SK-N-SH (cell line): ENCODE data around the gene PCYT2. TPM values are rescaled to one million over a fixed set of nuclear protein-coding genes. Genes with fewer than 3 reads are reported as not detected.

ENCODE experiments used
- CTCF ChIA-PET: fragments of 300-600, 350-600 bp; formaldehyde crosslinking; extraction: SDS; loops from one replicate; lab custom pipeline; 2021; lab: Yijun Ruan, JAX
- POLR2A ChIA-PET: fragments of 350-600 bp; sonication (Branson Sonifier 250); formaldehyde crosslinking; extraction: SDS; loops from one replicate; lab custom pipeline; 2020; ENCODE audit warnings: antibody characterized with exemption, inconsistent platforms; lab: Yijun Ruan, JAX
- DNase-seq: peaks from one replicate; pipeline ENCODE4 v3.0.0; 2012
- H2AFZ ChIP-seq: fragments of 200-600 bp; sonication (generic); 2 replicates; pipeline ENCODE4 v1.8.1; 2016; ENCODE audit warnings: antibody characterized with exemption, mild to moderate bottlenecking, low read depth
- H3F3A ChIP-seq: fragments of 200-600 bp; sonication (generic); replicated peaks from 2 replicates; pipeline ENCODE3; 2016; ENCODE audit warnings: antibody characterized with exemption, mild to moderate bottlenecking; ENCODE audit not compliant: insufficient read depth
- H3K27ac ChIP-seq, 2 experiments: fragments of 200-500 bp in 1 of 2; fragments of 200-600 bp in 1 of 2; sonication (Bioruptor generic) in 1 of 2; sonication (generic), shearing (Covaris generic) in 1 of 2; 2 replicates each; pipeline versions ENCODE4 v1.5.1 to v1.6.1; 2014 to 2016; ENCODE audit warnings: low read depth in 2 of 2, inconsistent platforms in 1 of 2, low read length in 1 of 2, mild to moderate bottlenecking in 1 of 2, mixed read lengths in 1 of 2
- H3K27me3 ChIP-seq: fragments of 200-600 bp; sonication (generic), shearing (Covaris generic); 2 replicates; pipeline ENCODE4 v1.6.1; 2016; ENCODE audit warnings: mixed run types; ENCODE audit not compliant: insufficient read depth
- H3K36me3 ChIP-seq, 2 experiments: fragments of 200-500 bp in 1 of 2; fragments of 200-600 bp in 1 of 2; sonication (Bioruptor generic) in 1 of 2; sonication (generic) in 1 of 2; replicated peaks in 1 of 2; 2 replicates each; pipeline versions ENCODE3 to v1.5.1; 2014 to 2016; ENCODE audit warnings: low read length in 1 of 2, mild to moderate bottlenecking in 1 of 2; ENCODE audit not compliant: insufficient read depth in 2 of 2, control insufficient read depth in 1 of 2
- H3K4me1 ChIP-seq, 2 experiments: fragments of 200-500 bp in 1 of 2; fragments of 200-600 bp in 1 of 2; sonication (Bioruptor generic) in 1 of 2; sonication (generic), shearing (Covaris generic) in 1 of 2; 2 replicates each; pipeline versions ENCODE4 v1.5.1 to v1.6.1; 2014 to 2016; ENCODE audit warnings: low read depth in 1 of 2, low read length in 1 of 2, mixed run types in 1 of 2; ENCODE audit not compliant: insufficient read depth in 2 of 2, control insufficient read depth in 1 of 2
- H3K4me2 ChIP-seq: fragments of 200-600 bp; sonication (generic), shearing (Covaris generic); 2 replicates; pipeline ENCODE4 v1.6.1; 2017; ENCODE audit warnings: mixed run types
- H3K4me3 ChIP-seq, 2 experiments: fragments of 200-500 bp in 1 of 2; fragments of 200-600 bp in 1 of 2; sonication (Bioruptor generic) in 1 of 2; sonication (generic), shearing (Covaris generic) in 1 of 2; 2 replicates each; pipeline versions ENCODE4 v1.5.1 to v1.8.1; 2014 to 2016; ENCODE audit warnings: low read depth in 2 of 2, inconsistent platforms in 1 of 2, low read length in 1 of 2, mild to moderate bottlenecking in 1 of 2, mixed read lengths in 1 of 2, moderate library complexity in 1 of 2
- H3K79me2 ChIP-seq: fragments of 200-600 bp; sonication (generic); 2 replicates; pipeline ENCODE4 v1.8.1; 2017; ENCODE audit warnings: mild to moderate bottlenecking; ENCODE audit not compliant: insufficient read depth
- H3K9ac ChIP-seq: fragments of 200-600 bp; sonication (generic); 2 replicates; pipeline ENCODE4 v1.6.1; 2017; ENCODE audit warnings: mixed run types
- H3K9me2 ChIP-seq: fragments of 200-600 bp; sonication (generic); 2 replicates; pipeline ENCODE4 v1.6.1; 2017; ENCODE audit warnings: mixed run types
- H3K9me3 ChIP-seq: fragments of 200-600 bp; sonication (generic); 2 replicates; pipeline ENCODE4 v1.6.1; 2017; ENCODE audit warnings: mixed run types, mild to moderate bottlenecking, moderate library complexity
- H4K20me1 ChIP-seq: fragments of 200-600 bp; sonication (generic); 2 replicates; pipeline ENCODE4 v1.6.1; 2017; ENCODE audit warnings: mild to moderate bottlenecking, mixed run types; ENCODE audit not compliant: insufficient read depth
- CHD2 ChIP-seq: fragments of 150-350 bp; IDR thresholded peaks from 2 replicates; pipeline ENCODE4 v1.6.1; 2018; ENCODE audit warnings: low read length; ENCODE audit not compliant: partially characterized antibody
- CTCF ChIP-seq: fragments of 200-600 bp; sonication (generic); IDR thresholded peaks from 2 replicates; pipeline ENCODE4 v1.6.1; 2017; ENCODE audit warnings: antibody characterized with exemption, mild to moderate bottlenecking, moderate library complexity
- ELF1 ChIP-seq: IDR thresholded peaks from 2 replicates; pipeline ENCODE4 v1.4.0; 2012
- FOSL2 ChIP-seq: IDR thresholded peaks from 2 replicates; pipeline ENCODE4 v1.4.0; 2012; ENCODE audit warnings: low read depth, mild to moderate bottlenecking, moderate library complexity, borderline replicate concordance
- JUND ChIP-seq: IDR thresholded peaks from 2 replicates; pipeline ENCODE4 v1.4.0; 2012
- NFIC ChIP-seq: IDR thresholded peaks from 2 replicates; pipeline ENCODE4 v1.4.0; 2012; ENCODE audit warnings: borderline replicate concordance
- POLR2AphosphoS5 ChIP-seq: IDR thresholded peaks from 2 replicates; pipeline ENCODE4 v1.6.1; 2012; ENCODE audit warnings: low read depth, low read length
- REST ChIP-seq: IDR thresholded peaks from 2 replicates; pipeline ENCODE4 v1.6.1; 2012; ENCODE audit warnings: mild to moderate bottlenecking, low read depth, low read length, moderate library complexity
- RFX5 ChIP-seq: IDR thresholded peaks from 2 replicates; pipeline ENCODE4 v1.6.1; 2012; ENCODE audit warnings: mild to moderate bottlenecking, improper control_type of control experiment, low read length
- TCF12 ChIP-seq: IDR thresholded peaks from 2 replicates; pipeline ENCODE4 v1.4.0; 2012
- YY1 ChIP-seq: IDR thresholded peaks from 2 replicates; pipeline ENCODE4 v1.4.0; 2012; ENCODE audit warnings: low read depth, mild to moderate bottlenecking
- WGBS: methylation state at CpG from one replicate; pipeline ENCODE4 v1.1.6; 2017; ENCODE audit warnings: low lambda C conversion rate; 5-methylcytosine and 5-hydroxymethylcytosine counted together
- polyA plus RNA-seq, 3 experiments: library from polyadenylated mRNA; depleted of rRNA; stranded (reverse); fragments of >200 nt; gene quantifications; 2 replicates each; pipeline ENCODE4 v1.2.3, GENCODE V29; 2012
- TF ChIP-seq, protein P1 (sequence below): IDR thresholded peaks from 2 replicates; pipeline ENCODE4; 2012
- TF ChIP-seq, protein P2 (sequence below): IDR thresholded peaks from 2 replicates; pipeline ENCODE4 v1.4.0; 2012; ENCODE audit warnings: low read depth, borderline replicate concordance

Gene PCYT2
- polyA plus RNA-seq, 1 of the 3 experiments (the other 2 are of a cell fraction), result 46.2 TPM

- H3F3A ChIP-seq, result peaks cover 43% of the 10 kb centered on the region
- 60% methylated on average over 18 of the region's 19 CpGs for WGBS
- TF ChIP-seq JUND (no peak), FOSL2 (peak; percentile 34; the same call in 1 of the 2 replicates), ELF1 (no peak), CTCF (no peak), YY1 (no peak)
- ChIA-PET CTCF (interaction anchor here (1.7 kb wide), 1 partner anchor 29 kb away, joined by 8 read pairs; no protein-coding TSS in a partner anchor), POLR2A (interaction anchor here (0.9 kb wide), 1 partner anchor 29 kb away, joined by 3 read pairs; no protein-coding TSS in a partner anchor)
- H3K79me2 ChIP-seq, result peaks cover 29% of the 10 kb centered on the region
- H3K36me3 ChIP-seq, result peaks cover 31 to 33% of the 10 kb centered on the region in 2 experiments
- H3K9me2 ChIP-seq, result no peaks in the 10 kb centered on the region
- no peaks in the 10 kb centered on the region for H3K27me3 ChIP-seq
- H4K20me1 ChIP-seq, result peaks cover 8% of the 10 kb centered on the region; the same call in 1 of the 2 replicates
- H3K9ac ChIP-seq, result no peak overlapping the region; the same call in 1 of the 2 replicates
- H3K9me3 ChIP-seq, result no peaks in the 10 kb centered on the region
- no peak overlapping the region for H2AFZ ChIP-seq
- DNase-seq, result no peak
- H3K4me3 ChIP-seq, result no peak overlapping the region
- no peak overlapping the region; the same call in 1 of the 2 replicates for H3K4me2 ChIP-seq
- H3K4me1 ChIP-seq, result peaks cover 3 to 10% of the 10 kb centered on the region in 2 experiments; a peak in 1 of 4 replicates
- H3K27ac ChIP-seq, result peak overlapping the region in 1 of 2 experiments; percentile 66; a peak in 2 of 4 replicates
Observed at GRCh38 chr17:81898029-81898866, 13.0 kb downstream of the PCYT2 start.

- H3K27me3 ChIP-seq, result no peaks in the 10 kb centered on the region
- no peak for DNase-seq
- H3K36me3 ChIP-seq, result peaks cover 30 to 36% of the 10 kb centered on the region in 2 experiments
- peaks cover 53% of the 10 kb centered on the region for H3K79me2 ChIP-seq
- H3K4me1 ChIP-seq, result peaks cover 2 to 9% of the 10 kb centered on the region in 2 experiments; a peak in 2 of 4 replicates
- H3K9me3 ChIP-seq, result no peaks in the 10 kb centered on the region
- ChIA-PET POLR2A (no interaction called here), CTCF (interaction anchor here (1.4 kb wide), 1 partner anchor 25 kb away, joined by 4 read pairs; no protein-coding TSS in a partner anchor)
- H3K4me2 ChIP-seq, result no peak overlapping the region
- no peak overlapping the region for H3K4me3 ChIP-seq
- H3K9me2 ChIP-seq, result no peaks in the 10 kb centered on the region
- no peak overlapping the region for H3K9ac ChIP-seq
- no peak overlapping the region for H3K27ac ChIP-seq
- peaks cover 37% of the 10 kb centered on the region for H3F3A ChIP-seq
- WGBS, result 97% methylated on average over 11 of the region's 11 CpGs
- H4K20me1 ChIP-seq, result peaks cover 8% of the 10 kb centered on the region; the same call in 1 of the 2 replicates
- no peak overlapping the region for H2AFZ ChIP-seq
- TF ChIP-seq, protein P1, sequence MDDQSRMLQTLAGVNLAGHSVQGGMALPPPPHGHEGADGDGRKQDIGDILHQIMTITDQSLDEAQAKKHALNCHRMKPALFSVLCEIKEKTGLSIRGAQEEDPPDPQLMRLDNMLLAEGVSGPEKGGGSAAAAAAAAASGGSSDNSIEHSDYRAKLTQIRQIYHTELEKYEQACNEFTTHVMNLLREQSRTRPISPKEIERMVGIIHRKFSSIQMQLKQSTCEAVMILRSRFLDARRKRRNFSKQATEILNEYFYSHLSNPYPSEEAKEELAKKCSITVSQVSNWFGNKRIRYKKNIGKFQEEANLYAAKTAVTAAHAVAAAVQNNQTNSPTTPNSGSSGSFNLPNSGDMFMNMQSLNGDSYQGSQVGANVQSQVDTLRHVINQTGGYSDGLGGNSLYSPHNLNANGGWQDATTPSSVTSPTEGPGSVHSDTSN, result no peak
- no peak for TF ChIP-seq NFIC
- no peak for TF ChIP-seq POLR2AphosphoS5
- no peak for TF ChIP-seq TCF12
- TF ChIP-seq REST, result no peak
- TF ChIP-seq, protein P2, sequence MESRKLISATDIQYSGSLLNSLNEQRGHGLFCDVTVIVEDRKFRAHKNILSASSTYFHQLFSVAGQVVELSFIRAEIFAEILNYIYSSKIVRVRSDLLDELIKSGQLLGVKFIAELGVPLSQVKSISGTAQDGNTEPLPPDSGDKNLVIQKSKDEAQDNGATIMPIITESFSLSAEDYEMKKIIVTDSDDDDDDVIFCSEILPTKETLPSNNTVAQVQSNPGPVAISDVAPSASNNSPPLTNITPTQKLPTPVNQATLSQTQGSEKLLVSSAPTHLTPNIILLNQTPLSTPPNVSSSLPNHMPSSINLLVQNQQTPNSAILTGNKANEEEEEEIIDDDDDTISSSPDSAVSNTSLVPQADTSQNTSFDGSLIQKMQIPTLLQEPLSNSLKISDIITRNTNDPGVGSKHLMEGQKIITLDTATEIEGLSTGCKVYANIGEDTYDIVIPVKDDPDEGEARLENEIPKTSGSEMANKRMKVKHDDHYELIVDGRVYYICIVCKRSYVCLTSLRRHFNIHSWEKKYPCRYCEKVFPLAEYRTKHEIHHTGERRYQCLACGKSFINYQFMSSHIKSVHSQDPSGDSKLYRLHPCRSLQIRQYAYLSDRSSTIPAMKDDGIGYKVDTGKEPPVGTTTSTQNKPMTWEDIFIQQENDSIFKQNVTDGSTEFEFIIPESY, result no peak
- no peak for TF ChIP-seq JUND
- no peak for TF ChIP-seq RFX5
- no peak for TF ChIP-seq ELF1
- TF ChIP-seq CTCF, result no peak
- TF ChIP-seq CHD2, result no peak
Observed at GRCh38 chr17:81895400-81895799, 15.8 kb downstream of the PCYT2 start.
